DOHH2 (cell line): ENCODE results near the gene TPO.

Experiments used
- EZH2phosphoT487 ChIP-seq: fragments of 200-600 bp; sonication (generic); IDR thresholded peaks from 2 replicates; pipeline ENCODE4 v1.6.1; 2017; ENCODE audit warnings: borderline replicate concordance, mild to moderate bottlenecking, antibody characterized with exemption, low read length, moderate library complexity, mixed read lengths
- TF ChIP-seq, protein P1 (sequence below): fragments of 200-600 bp; sonication (generic); IDR thresholded peaks from one replicate; pipeline ENCODE4 v1.5.1; 2014; ENCODE audit warnings: antibody characterized with exemption, mild to moderate bottlenecking, low read depth, low read length; ENCODE audit not compliant: poor library complexity, severe bottlenecking

- TF ChIP-seq, protein P1, sequence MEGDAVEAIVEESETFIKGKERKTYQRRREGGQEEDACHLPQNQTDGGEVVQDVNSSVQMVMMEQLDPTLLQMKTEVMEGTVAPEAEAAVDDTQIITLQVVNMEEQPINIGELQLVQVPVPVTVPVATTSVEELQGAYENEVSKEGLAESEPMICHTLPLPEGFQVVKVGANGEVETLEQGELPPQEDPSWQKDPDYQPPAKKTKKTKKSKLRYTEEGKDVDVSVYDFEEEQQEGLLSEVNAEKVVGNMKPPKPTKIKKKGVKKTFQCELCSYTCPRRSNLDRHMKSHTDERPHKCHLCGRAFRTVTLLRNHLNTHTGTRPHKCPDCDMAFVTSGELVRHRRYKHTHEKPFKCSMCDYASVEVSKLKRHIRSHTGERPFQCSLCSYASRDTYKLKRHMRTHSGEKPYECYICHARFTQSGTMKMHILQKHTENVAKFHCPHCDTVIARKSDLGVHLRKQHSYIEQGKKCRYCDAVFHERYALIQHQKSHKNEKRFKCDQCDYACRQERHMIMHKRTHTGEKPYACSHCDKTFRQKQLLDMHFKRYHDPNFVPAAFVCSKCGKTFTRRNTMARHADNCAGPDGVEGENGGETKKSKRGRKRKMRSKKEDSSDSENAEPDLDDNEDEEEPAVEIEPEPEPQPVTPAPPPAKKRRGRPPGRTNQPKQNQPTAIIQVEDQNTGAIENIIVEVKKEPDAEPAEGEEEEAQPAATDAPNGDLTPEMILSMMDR: no peak
- no peak for TF ChIP-seq EZH2phosphoT487
Observed at GRCh38 chr2:1515073-1515430, 101.8 kb downstream of the TPO start.
